ENCODE results near the gene SMYD3. TPM values are rescaled to one million over a fixed set of nuclear protein-coding genes. Genes with fewer than 3 reads are reported as not detected.

Gene SMYD3
- total RNA-seq, 2 experiments from 2014 or later = 18.1 to 26.8 TPM

DNA sequence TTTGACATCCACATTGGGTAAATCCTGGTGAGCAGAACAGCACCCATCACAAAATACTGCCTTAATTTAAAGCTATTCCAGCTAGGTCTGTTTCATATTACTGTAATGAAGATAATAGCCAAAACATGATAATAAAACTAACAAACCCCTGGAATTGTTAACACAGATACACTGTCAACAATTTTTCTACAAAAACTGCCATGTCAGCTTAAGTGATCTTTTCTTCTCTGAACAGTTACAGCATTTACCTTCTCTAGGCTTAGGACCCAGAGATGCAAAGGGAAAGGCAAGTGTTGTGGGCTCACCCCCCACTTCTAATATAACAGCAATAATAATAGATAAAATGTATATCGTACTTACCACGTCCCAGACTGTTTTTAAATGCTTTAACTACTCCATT is 92.1 kb downstream of the SMYD3 start:
- Mint-ChIP-seq H3K9me3 (ENCODE audit: low read depth) (peaks cover 15% of the 10 kb centered on the region), H3K36me3 (peaks cover 29% of the 10 kb centered on the region), H3K4me3 (no peak overlapping the region), H3K27me3 (no peaks in the 10 kb centered on the region), H3K27ac (no peak overlapping the region), H3K4me1 (peaks cover 9% of the 10 kb centered on the region)
- CTCF ChIA-PET = no interaction called here
- DNase-seq (no peak), ATAC-seq (no peak)

DNA sequence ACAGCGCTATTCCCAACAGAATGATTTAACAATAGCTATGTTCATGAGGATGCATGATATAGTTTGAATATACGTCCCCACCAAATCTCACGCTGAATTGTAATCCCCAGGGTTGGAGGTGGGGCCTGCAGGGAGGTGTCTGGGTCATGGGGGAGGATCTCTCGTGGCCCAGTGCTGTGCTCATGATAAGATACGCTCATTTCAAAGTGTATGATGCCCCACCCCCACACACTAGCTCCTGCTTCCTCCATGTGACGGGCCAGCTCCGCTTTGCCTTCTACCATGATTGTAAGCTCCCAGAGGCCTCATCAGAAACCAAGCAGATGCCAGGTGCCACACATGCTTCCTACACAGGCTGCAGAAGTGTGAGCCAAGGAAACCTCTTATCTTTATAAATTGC is 93.6 kb downstream of the SMYD3 start:
- Mint-ChIP-seq H3K9me3 (ENCODE audit: low read depth) (peaks cover 10% of the 10 kb centered on the region), H3K27me3 (no peaks in the 10 kb centered on the region), H3K36me3 (peaks cover 17% of the 10 kb centered on the region), H3K4me1 (peaks cover 8% of the 10 kb centered on the region), H3K4me3 (no peak overlapping the region), H3K27ac (no peak overlapping the region)
- CTCF ChIA-PET = no interaction called here
- DNase-seq (no peak), ATAC-seq (no peak)

- ATAC-seq (no peak), DNase-seq (no peak)
- H3K36me3 Mint-ChIP-seq = peaks cover 2% of the 10 kb centered on the region
- no peaks in the 10 kb centered on the region for H3K4me1 Mint-ChIP-seq
- no peaks in the 10 kb centered on the region for H3K27me3 Mint-ChIP-seq
- no peaks in the 10 kb centered on the region for H3K9me3 Mint-ChIP-seq (ENCODE audit: low read depth)
- no peak overlapping the region for H3K27ac Mint-ChIP-seq
- CTCF ChIA-PET = no interaction called here
- H3K4me3 Mint-ChIP-seq = no peak overlapping the region
Observed at GRCh38 chr1:246404078-246404477, 103.0 kb downstream of the SMYD3 start.

GRCh38 chr1:246398126-246398813 is 108.8 kb downstream of the SMYD3 start:
- H3K9me3 Mint-ChIP-seq (ENCODE audit: low read depth) = no peaks in the 10 kb centered on the region
- DNase-seq (no peak), ATAC-seq (no peak)
- no peaks in the 10 kb centered on the region for H3K4me1 Mint-ChIP-seq
- no peak overlapping the region for H3K27ac Mint-ChIP-seq
- H3K27me3 Mint-ChIP-seq = no peaks in the 10 kb centered on the region
- H3K36me3 Mint-ChIP-seq = peaks cover 2% of the 10 kb centered on the region
- no peak overlapping the region for H3K4me3 Mint-ChIP-seq
- CTCF ChIA-PET = no interaction called here

- ATAC-seq = no peak
- H3K27ac Mint-ChIP-seq = no peak overlapping the region
- no peak for DNase-seq
- no peaks in the 10 kb centered on the region for H3K9me3 Mint-ChIP-seq (ENCODE audit: low read depth)
- H3K27me3 Mint-ChIP-seq = no peaks in the 10 kb centered on the region
- no peaks in the 10 kb centered on the region for H3K4me1 Mint-ChIP-seq
- CTCF ChIA-PET = no interaction called here
- peaks cover 5% of the 10 kb centered on the region for H3K36me3 Mint-ChIP-seq
- no peak overlapping the region for H3K4me3 Mint-ChIP-seq
Observed at GRCh38 chr1:246397046-246397445, 110.0 kb downstream of the SMYD3 start.

- H3K27me3 Mint-ChIP-seq = no peaks in the 10 kb centered on the region
- no peak for DNase-seq
- H3K9me3 Mint-ChIP-seq (ENCODE audit: low read depth) = no peaks in the 10 kb centered on the region
- peaks cover 11% of the 10 kb centered on the region for H3K36me3 Mint-ChIP-seq
- no peak overlapping the region for H3K4me3 Mint-ChIP-seq
- CTCF ChIA-PET = no interaction called here
- ATAC-seq = no peak
- no peaks in the 10 kb centered on the region for H3K4me1 Mint-ChIP-seq
- no peak overlapping the region for H3K27ac Mint-ChIP-seq
Observed at GRCh38 chr1:246396322-246396721, 110.8 kb downstream of the SMYD3 start.

DNA sequence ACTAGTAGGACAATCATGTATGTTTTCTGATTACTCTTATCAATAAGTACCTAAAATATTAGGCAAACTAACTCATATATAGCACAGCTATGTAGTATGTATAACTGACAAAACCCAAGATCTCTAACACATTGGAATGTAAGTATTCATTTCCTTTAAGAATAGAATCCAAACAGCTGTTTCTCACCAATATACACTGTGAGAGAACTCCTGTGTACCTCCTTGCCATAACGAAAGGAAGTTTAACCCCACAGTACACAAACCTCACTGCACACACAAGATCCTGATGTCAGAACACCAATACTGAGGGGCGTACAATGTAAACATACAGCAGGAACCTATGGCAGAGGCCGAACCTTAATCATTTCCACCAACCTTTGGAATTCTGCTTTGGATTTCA is 113.0 kb downstream of the SMYD3 start:
- ATAC-seq = no peak

GRCh38 chr1:246390855-246391254 is 116.2 kb downstream of the SMYD3 start:
- Mint-ChIP-seq H3K4me3 (no peak overlapping the region), H3K27ac (no peak overlapping the region), H3K27me3 (no peaks in the 10 kb centered on the region), H3K36me3 (peaks cover 19% of the 10 kb centered on the region), H3K4me1 (no peaks in the 10 kb centered on the region), H3K9me3 (ENCODE audit: low read depth) (peaks cover 6% of the 10 kb centered on the region)
- ATAC-seq = no peak
- CTCF ChIA-PET = interaction anchor here (1.3 kb wide), 1 partner anchor 34 kb away, joined by 3 read pairs; no protein-coding TSS in a partner anchor
- no peak for DNase-seq

More for the DNA sequence above, 113.0 kb downstream of the SMYD3 start:
- Mint-ChIP-seq H3K4me1 (no peaks in the 10 kb centered on the region), H3K36me3 (peaks cover 20% of the 10 kb centered on the region), H3K9me3 (ENCODE audit: low read depth) (peaks cover 6% of the 10 kb centered on the region), H3K27ac (no peak overlapping the region), H3K4me3 (no peak overlapping the region), H3K27me3 (no peaks in the 10 kb centered on the region)
- CTCF ChIA-PET = interaction anchor here (0.9 kb wide), 1 partner anchor 52 kb away, joined by 3 read pairs; no protein-coding TSS in a partner anchor
- DNase-seq = no peak

DNA sequence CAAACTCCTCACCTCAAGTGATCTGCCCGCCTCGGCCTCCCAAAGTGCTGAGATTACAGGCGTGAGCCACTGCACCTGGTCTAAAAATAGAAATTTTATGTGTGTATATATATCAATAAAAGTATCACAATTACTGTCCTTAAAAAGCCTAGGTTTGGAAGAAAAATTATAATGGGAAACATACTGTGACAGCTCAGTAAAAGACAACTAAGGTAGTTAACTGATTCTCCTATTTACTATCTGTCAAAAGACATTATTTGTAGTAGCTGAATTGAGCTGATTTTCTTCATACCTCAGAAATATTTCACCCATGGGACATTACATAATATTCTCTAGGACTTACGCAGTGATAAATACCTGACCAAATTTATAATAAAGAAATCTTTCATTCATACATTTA is 122.5 kb downstream of the SMYD3 start:
- H3K9me3 Mint-ChIP-seq (ENCODE audit: low read depth) = no peaks in the 10 kb centered on the region
- no peak for DNase-seq
- H3K4me3 Mint-ChIP-seq = no peak overlapping the region
- CTCF ChIA-PET = no interaction called here
- H3K4me1 Mint-ChIP-seq = no peaks in the 10 kb centered on the region
- H3K27me3 Mint-ChIP-seq = no peaks in the 10 kb centered on the region
- H3K36me3 Mint-ChIP-seq = peaks cover 7% of the 10 kb centered on the region
- ATAC-seq = no peak
- no peak overlapping the region for H3K27ac Mint-ChIP-seq

DNA sequence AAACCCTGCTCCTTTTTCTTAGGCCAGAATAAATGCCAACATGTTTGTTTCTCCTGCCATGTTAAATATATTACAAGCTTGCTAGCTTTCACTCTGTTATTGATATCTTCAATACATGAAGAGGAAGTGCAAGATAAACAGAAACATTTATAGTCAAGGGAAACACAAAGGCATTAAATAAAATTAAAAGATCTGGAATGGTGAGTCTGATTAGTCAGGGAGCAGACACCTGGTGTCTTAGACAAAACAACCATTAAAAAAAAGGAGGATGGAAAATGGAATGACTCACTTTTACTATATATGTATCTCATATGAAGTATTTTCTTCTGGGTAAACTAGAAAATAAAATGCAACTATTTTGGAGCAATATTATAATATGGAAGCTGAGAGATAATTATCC is 123.3 kb downstream of the SMYD3 start:
- Mint-ChIP-seq H3K27me3 (no peaks in the 10 kb centered on the region), H3K9me3 (ENCODE audit: low read depth) (no peaks in the 10 kb centered on the region), H3K36me3 (peaks cover 7% of the 10 kb centered on the region), H3K4me3 (no peak overlapping the region), H3K4me1 (no peaks in the 10 kb centered on the region), H3K27ac (no peak overlapping the region)
- no peak for DNase-seq
- ATAC-seq = no peak
- CTCF ChIA-PET = no interaction called here

DNA sequence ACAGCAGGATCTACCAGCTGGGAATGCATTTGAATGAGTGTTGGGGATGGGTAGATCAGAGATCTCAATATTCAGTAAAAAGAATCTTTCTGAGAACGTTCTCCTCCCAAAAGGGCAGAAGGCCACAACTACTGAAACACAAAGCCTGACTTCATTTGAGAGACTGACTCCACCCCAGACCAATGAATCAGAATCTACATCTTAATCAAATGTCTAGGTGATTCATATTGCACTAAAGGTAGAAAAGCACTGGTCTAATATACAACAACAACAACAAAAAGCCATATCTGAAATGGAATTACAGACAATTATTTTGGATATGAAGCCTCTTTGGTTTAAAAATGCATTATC is 123.9 kb downstream of the SMYD3 start:
- Mint-ChIP-seq H3K27ac (no peak overlapping the region), H3K4me3 (no peak overlapping the region), H3K36me3 (peaks cover 7% of the 10 kb centered on the region), H3K4me1 (no peaks in the 10 kb centered on the region), H3K27me3 (no peaks in the 10 kb centered on the region), H3K9me3 (ENCODE audit: low read depth) (no peaks in the 10 kb centered on the region)
- DNase-seq (no peak), ATAC-seq (no peak)
- CTCF ChIA-PET = no interaction called here

DNA sequence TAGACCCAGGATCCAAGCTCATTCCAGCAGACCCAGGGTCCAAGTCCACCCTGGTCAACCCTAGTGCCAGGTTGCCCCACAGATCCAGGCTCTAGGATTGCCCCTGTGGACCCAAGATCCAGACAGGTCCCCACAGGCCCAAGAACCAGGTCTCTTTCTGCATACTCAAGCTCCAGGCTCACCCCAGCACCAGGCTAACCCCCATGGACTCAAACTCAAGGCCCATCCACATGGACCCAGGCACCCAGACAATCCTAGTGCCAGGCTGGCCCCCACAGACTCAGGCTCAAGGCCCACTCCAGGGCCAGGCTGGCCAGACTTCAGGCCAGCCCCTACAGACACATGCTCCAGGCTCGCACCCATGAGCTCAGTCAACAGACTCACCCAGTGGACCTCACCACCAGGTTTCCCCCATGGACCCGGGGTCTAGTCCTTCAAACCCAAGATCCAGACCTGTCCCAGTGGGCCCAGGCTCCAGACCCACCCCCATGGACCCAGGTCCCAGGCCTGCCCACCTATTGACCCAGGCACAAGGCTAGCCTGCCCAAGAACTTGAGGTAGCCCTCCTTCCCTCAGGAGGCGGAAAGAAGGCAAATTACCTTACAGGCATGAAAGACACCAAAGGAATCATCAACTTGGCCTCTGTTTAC is 124.4 kb downstream of the SMYD3 start:
- DNase-seq (no peak), ATAC-seq (no peak)
- H3K27ac Mint-ChIP-seq = no peak overlapping the region
- H3K4me1 Mint-ChIP-seq = no peaks in the 10 kb centered on the region
- no peaks in the 10 kb centered on the region for H3K9me3 Mint-ChIP-seq (ENCODE audit: low read depth)
- peaks cover 7% of the 10 kb centered on the region for H3K36me3 Mint-ChIP-seq
- no peaks in the 10 kb centered on the region for H3K27me3 Mint-ChIP-seq
- CTCF ChIA-PET = no interaction called here
- H3K4me3 Mint-ChIP-seq = no peak overlapping the region

- H3K4me1 Mint-ChIP-seq = no peaks in the 10 kb centered on the region
- peaks cover 5% of the 10 kb centered on the region for H3K36me3 Mint-ChIP-seq
- ATAC-seq = no peak
- H3K27me3 Mint-ChIP-seq = no peaks in the 10 kb centered on the region
- no peak for DNase-seq
- CTCF ChIA-PET = interaction anchor here (0.9 kb wide), 1 partner anchor 27 kb away, joined by 3 read pairs; no protein-coding TSS in a partner anchor
- H3K9me3 Mint-ChIP-seq (ENCODE audit: low read depth) = no peaks in the 10 kb centered on the region
- H3K27ac Mint-ChIP-seq = no peak overlapping the region
- no peak overlapping the region for H3K4me3 Mint-ChIP-seq
Observed at GRCh38 chr1:246381452-246381851, 125.6 kb downstream of the SMYD3 start.

- no peak overlapping the region for H3K27ac Mint-ChIP-seq
- CTCF ChIA-PET = no interaction called here
- no peak for ATAC-seq
- H3K27me3 Mint-ChIP-seq = no peaks in the 10 kb centered on the region
- no peak for DNase-seq
- H3K4me3 Mint-ChIP-seq = no peak overlapping the region
- H3K36me3 Mint-ChIP-seq = no peaks in the 10 kb centered on the region
- no peaks in the 10 kb centered on the region for H3K4me1 Mint-ChIP-seq
- no peaks in the 10 kb centered on the region for H3K9me3 Mint-ChIP-seq (ENCODE audit: low read depth)
Observed at GRCh38 chr1:246377625-246378153, 129.4 kb downstream of the SMYD3 start.
